Upper lobe of left lung (tissue), 4 donors: ENCODE results near the gene ARHGAP26.

Source experiments
- CTCF ChIP-seq, 6 experiments: fragments of 450-650 bp in 4 of 6; fragments of 200-600 bp in 2 of 6; sonication (generic) in 2 of 6; IDR thresholded peaks; one replicate each; pipeline ENCODE4 v1.5.1; 2016 to 2019; ENCODE audit warnings: antibody characterized with exemption in 6 of 6
- EP300 ChIP-seq, 4 donors: sonication (generic); formaldehyde crosslinking; IDR thresholded peaks; one replicate each; pipeline ENCODE4 v1.5.1; 2017; ENCODE audit warnings: antibody characterized with exemption in 4 of 4, control low read depth in 2 of 4
- POLR2A ChIP-seq, 4 donors: fragments of 450-650 bp; IDR thresholded peaks; one replicate each; pipeline ENCODE4 v1.5.1; 2016 to 2017; ENCODE audit warnings: antibody characterized with exemption in 4 of 4, mild to moderate bottlenecking in 2 of 4
- POLR2AphosphoS5 ChIP-seq, 2 donors: sonication (generic); formaldehyde crosslinking; IDR thresholded peaks; one replicate each; pipeline ENCODE4 v1.5.1; 2017; ENCODE audit warnings: antibody characterized with exemption in 2 of 2

- no peak for TF ChIP-seq CTCF (IDR thresholded peaks at IDR 0.05)
- no peak for TF ChIP-seq EP300 (IDR thresholded peaks at IDR 0.05)
- TF ChIP-seq POLR2AphosphoS5 (IDR thresholded peaks at IDR 0.05) = peak in 1 of 2 donors; percentile 26
- no peak for TF ChIP-seq POLR2A (IDR thresholded peaks at IDR 0.05)
Observed at GRCh38 chr5:143051244-143052058, 281.3 kb downstream of the ARHGAP26 start.
